Erythroblast (primary cell): ENCODE results near the gene C1QL3.

Source experiments
- GATA1 ChIP-seq: IDR thresholded peaks from 2 replicates; pipeline ENCODE4 v1.6.1; 2011; ENCODE audit warnings: low read depth, mild to moderate bottlenecking, control low read depth, low read length, moderate library complexity
- POLR2A ChIP-seq: IDR thresholded peaks from 2 replicates; pipeline ENCODE4 v1.6.1; 2011; ENCODE audit warnings: mild to moderate bottlenecking, low read length

DNA sequence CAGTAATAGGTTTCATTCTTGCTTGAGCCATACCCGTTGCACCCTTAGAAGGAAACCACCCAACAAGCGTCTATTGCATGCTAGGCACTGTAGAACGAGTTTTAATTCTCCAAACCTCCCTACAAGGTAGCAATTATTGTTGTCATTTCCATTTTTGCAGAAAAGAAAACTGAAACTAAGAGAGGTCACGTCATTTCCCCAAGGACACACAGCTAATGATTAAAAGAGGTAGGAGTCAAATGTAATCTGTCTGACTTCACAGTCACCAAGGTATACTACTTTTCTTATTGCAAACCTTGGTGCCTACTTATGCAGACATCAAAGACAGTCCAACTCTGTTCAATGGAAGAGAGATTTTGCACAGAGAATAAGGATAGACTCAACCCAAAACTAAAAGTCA, 49.1 kb upstream of the C1QL3 start:
- no peak for TF ChIP-seq POLR2A
- TF ChIP-seq GATA1 = no peak
